ENCODE measurements around the gene PITPNM3.
"Not testable (repeated sequence)": the region's sequence is repeated elsewhere in the genome, so short reads cannot be mapped to it uniquely, and the experiment has no call there.

The PITPNM3 gene

DNA sequence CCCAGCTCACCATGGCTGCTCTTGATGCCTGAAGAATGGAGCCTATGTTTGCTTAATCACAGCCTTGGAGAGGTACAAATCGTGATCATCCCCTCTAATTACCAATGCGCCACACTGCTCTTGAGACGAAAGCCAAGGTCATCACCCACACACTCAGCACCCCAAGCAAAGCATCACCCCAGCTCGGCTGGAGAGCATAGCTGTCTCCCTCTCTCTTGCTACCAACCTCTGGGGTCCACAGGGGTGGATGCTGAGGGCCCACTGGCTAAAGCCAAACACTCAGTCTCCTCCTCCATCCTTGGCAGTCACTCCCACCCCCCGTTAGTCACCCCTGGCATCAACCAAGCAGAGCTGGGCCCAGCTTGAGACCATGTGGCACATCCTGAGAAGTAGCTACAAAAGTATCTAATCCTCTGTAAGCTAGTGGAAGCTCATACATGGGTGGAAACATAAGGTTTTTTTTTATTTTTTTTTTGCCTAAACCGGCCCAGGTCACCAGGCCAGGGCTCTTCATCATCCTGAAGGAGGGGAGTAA lies 67.3 kb downstream of the PITPNM3 start:
- TF ChIP-seq, protein P1, sequence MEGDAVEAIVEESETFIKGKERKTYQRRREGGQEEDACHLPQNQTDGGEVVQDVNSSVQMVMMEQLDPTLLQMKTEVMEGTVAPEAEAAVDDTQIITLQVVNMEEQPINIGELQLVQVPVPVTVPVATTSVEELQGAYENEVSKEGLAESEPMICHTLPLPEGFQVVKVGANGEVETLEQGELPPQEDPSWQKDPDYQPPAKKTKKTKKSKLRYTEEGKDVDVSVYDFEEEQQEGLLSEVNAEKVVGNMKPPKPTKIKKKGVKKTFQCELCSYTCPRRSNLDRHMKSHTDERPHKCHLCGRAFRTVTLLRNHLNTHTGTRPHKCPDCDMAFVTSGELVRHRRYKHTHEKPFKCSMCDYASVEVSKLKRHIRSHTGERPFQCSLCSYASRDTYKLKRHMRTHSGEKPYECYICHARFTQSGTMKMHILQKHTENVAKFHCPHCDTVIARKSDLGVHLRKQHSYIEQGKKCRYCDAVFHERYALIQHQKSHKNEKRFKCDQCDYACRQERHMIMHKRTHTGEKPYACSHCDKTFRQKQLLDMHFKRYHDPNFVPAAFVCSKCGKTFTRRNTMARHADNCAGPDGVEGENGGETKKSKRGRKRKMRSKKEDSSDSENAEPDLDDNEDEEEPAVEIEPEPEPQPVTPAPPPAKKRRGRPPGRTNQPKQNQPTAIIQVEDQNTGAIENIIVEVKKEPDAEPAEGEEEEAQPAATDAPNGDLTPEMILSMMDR (conservative IDR thresholded peaks at IDR 0.05): no peak
- no peak overlapping the region for H3K27ac ChIP-seq

DNA sequence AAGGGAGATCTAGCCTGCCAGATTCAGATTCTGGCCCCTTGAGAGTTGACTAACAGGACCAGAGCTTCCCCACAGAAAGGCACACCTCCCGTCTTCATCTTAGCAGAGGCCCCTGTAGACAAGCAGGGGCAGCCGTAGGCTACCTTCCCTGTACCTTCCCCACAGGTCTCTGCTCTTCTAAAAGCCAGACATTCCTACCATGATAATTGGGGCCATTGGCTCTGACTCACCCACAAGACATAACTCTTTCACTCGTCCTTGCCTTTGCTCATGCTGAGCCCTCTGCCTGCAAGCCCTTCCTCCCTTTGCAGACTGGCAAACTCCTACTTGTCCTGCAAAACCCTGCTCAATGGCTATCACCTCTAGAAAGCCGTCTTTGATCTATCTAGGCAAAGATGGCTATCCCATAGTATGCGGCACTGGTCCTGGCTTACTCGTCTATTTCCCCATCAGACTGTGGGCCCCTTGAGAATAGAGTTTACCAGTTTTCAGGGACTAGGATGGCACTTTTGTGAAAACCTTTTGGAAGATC lies 68.3 kb downstream of the PITPNM3 start:
- TF ChIP-seq, protein P1 (conservative IDR thresholded peaks at IDR 0.05): no peak
- H3K27ac ChIP-seq: no peak overlapping the region

DNA sequence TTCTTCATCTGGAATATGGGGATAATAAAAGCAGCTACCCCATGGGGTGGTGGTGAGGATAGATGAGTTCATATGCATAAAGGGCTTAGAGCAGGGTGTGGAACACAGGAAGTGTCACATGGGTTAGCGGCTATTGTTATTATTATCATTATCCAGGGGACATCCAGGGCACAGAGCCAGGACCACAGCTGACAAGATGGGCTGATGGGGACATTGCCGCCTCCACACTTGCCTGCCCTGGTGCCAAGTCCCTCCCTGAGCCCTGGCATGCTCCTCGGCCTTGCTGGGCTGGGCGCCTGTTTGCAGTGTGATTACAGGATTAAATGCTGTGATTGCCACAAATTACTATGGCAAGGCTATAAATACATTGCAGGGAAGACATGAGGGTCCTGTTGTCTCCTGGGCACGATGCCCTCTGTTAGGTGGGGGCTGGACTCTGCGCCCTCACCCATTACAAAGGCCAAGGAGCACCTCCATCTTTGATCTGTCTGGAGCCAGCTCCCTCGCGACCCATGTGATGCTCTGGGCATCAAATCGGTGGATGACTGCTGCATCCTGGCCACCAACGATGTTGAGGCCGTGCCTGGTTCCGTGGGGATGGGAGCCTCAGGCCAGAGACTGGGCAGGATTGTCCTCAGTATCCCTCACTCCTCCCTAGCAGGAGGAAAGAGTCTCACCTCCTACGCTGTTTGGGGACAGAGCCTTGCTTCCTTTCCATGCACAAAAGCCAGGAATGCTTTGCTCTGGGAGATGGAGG lies 68.9 kb downstream of the PITPNM3 start:
- H3K27ac ChIP-seq: no peak overlapping the region
- TF ChIP-seq, protein P1 (conservative IDR thresholded peaks at IDR 0.05): no peak

DNA sequence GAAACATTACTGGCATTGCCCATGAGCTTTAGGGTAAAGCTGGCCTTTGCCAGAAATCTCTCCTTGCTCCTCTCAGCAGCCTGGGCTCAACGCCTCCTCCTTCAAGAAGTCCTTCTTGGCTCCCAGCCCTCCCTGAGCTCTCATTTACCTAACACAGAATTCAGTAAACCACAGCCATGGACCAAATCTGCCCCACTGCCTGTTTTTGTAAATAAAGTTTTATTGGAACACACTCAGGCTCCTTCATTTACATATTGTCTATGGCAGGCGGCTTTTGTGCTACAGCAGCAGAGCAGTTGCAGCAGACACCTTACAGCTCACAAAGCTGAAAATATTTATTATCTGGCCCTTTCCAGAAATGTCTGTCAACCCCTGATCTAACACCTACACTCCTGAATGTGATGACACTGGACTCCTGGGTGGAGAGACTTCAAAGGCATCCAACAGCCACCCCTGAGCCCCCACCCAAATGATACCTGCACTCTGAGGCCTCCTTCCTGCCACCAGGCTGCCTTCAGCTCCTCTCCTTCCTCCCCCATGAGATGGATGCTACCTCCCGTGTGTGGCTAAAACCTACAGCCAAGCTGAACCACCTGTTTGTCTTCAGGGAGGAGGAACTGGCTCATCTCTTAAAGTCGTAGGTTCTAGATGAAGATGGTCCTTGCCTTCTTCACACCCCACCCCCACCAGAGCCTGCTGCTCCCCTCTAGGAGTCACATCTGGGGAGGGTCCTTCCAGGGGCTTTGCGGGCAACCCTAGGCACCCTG lies 70.5 kb downstream of the PITPNM3 start:
- H3K27ac ChIP-seq: no peak overlapping the region

DNA sequence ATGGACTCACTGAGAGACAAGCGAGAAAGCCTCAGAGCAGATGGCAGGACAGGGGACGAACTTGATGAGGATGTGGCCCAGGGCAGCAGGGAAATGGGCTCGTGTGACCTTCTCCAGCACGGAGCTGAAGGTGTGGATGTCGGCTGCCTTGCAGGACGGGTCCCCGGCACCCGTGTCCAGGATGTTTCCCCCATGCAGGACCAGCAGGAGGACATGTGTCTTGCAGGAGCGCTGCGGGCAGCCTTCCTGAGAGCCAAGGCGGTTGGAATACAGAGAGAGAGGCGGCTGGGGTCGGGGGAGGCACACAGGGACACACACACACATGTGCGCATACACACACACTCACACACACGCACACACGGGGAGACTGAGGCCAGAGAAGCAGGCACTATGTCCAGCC lies 72.8 kb downstream of the PITPNM3 start:
- no peak overlapping the region for H3K27ac ChIP-seq
- TF ChIP-seq, protein P1 (conservative IDR thresholded peaks at IDR 0.05): no peak

More for the DNA sequence above, 70.5 kb downstream of the PITPNM3 start:
- TF ChIP-seq, protein P1 (conservative IDR thresholded peaks at IDR 0.05): no peak

DNA sequence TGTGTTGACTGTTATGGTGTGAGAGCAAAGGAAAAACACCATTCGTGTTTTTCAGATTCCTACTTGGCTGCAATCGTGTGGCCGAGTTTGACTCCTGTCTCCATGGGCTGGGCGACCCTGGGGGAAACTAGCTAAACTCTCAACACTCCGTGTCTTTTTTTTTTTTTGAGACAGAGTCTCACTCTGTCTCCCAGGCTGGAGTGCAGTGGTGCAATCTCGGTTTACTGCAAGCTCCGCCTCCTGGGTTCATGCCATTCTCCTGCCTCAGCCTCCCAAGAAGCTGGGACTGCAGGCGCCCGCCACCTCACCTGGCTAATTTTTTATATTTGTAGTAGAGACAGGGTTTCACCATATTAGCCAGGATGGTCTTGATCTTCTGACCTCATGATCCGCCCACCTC lies 73.6 kb downstream of the PITPNM3 start:
- H3K27ac ChIP-seq: not testable (repeated sequence)

DNA sequence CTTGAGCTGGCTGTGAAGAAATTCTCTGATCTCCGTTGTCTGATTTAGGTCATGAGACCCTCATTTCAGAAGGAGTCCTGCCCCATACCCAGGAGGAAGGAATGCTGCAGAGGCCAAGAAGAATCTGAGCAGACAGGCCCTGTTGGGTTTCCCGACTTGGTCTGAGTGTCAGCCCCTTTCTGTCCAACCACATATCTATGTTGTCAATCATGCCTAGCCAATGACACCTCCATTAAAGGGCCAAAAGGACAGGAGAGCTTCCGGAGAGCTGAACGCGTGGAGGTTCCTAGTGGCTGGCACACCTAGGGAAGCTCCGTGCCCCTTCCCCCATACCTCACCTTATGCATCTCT lies 74.3 kb downstream of the PITPNM3 start:
- no peak overlapping the region for H3K27ac ChIP-seq
- TF ChIP-seq, protein P1 (conservative IDR thresholded peaks at IDR 0.05): no peak
